HG02943 (cell line): ENCODE results near the gene LUM.
"Not testable (repeated sequence)": the region's sequence is repeated elsewhere in the genome, so short reads cannot be mapped to it uniquely, and the experiment has no call there.

Source experiments
- ATAC-seq: cut with Tn5 transposase; IDR thresholded peaks from one replicate; pipeline ENCODE4 v1.9.1; 2021; ENCODE audit warnings: mild to moderate bottlenecking, low read depth, moderate library complexity; ENCODE audit not compliant: unreplicated experiment

LUM gene

GRCh38 chr12:91110311-91110924, 876 bp downstream of the LUM start:
- no peak for ATAC-seq

GRCh38 chr12:91109581-91110310, 1.5 kb downstream of the LUM start:
- ATAC-seq, result no peak

GRCh38 chr12:91109148-91109564, 2.1 kb downstream of the LUM start:
- ATAC-seq, result no peak

GRCh38 chr12:91108196-91108755, 3.0 kb downstream of the LUM start:
- ATAC-seq, result no peak

- ATAC-seq, result no peak
Observed at GRCh38 chr12:91106283-91106682, 5.0 kb downstream of the LUM start.

DNA sequence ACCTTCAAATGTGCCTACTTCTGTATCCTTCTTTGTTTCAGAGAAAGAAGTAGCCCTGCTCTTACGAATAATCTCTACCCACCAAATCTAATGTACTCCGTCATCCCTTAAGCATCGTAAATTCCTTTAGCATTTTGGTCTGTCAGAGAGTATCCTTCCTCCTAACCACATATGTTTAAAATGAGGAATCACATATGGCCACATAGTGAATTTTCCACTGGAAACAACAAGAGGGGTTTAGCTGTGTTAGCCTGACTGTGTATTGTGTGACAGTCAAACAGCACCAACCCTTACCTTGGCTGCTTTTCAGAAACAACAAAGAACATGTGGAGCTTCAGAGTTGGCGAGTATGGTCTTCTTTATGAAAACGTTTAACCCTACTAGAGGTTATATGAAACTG, 5.5 kb downstream of the LUM start:
- ATAC-seq, result no peak

DNA sequence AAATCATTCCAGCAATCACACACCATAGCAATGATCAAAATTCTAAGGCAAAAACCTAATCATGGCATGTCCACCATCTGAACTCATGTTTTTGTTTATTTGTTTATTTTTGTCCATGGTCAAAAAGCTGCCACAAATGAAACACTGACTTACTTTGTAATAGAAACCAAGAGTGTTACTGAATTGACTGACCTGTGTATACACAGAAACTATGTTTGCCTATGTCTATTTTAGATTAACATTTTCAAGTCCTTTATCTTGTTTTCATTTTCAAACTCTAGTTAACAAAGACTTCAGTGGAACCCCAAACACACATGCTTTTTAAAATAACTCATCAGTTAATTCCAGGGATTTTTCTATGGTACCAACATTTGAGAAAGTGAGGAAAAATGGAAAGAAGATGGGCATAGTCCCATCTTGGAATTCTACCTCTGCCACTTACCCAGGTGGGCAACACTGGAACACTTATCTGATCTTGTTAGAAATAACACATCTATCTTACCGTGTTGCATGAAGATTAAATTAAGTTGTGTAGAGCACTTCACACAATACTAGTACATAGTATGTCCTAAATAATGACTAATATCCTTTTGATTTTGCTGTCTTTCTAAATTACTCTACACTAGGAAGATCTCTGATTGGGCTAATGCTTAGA, 6.4 kb downstream of the LUM start:
- no peak for ATAC-seq

GRCh38 chr12:91103624-91104023, 7.7 kb downstream of the LUM start:
- no peak for ATAC-seq

- ATAC-seq, result no peak
Observed at GRCh38 chr12:91103101-91103500, 8.2 kb downstream of the LUM start.

DNA sequence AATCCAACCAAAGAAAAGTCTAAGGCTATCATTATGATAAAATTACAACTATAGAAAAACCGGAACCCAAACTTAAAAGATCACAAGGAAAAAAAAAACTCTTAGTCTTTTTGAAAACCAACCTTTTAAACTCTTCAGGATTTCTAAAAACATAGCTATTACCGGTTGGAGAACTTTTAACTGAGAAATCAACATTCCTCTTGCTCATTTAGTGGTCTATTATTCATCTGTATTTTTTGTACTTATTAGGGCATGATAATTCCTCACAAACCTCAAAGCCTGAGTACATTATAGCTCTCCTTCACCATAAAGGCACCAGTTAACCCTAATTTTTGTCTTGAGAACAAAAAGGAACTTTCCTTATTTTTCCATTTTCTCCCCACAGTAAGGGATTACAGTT, 10.4 kb downstream of the LUM start:
- no peak for ATAC-seq

DNA sequence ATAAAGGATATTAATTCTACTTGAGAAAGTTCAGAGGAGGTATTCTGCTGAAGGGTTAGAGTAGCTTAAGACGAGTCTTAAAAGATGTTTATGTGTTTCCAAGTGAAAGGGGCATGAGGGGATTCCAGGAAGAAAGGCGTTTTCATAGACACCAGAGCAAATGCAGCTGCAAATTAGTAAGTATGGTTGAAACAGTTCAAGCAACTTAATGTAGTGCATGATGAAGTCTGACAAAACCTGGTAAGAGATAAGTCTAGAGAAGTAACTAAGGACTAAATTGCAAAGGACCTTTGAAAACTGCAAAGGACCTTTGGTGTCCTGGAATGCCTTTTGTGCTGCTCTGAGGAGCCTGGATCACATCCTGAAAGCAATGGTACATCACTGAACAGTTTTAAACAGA, 11.5 kb downstream of the LUM start:
- no peak for ATAC-seq

- no peak for ATAC-seq
Observed at GRCh38 chr12:91099341-91099740, 12.0 kb downstream of the LUM start.

GRCh38 chr12:91098941-91099340, 12.4 kb downstream of the LUM start:
- ATAC-seq, result no peak

- ATAC-seq, result no peak
Observed at GRCh38 chr12:91098461-91098860, 12.8 kb downstream of the LUM start.

DNA sequence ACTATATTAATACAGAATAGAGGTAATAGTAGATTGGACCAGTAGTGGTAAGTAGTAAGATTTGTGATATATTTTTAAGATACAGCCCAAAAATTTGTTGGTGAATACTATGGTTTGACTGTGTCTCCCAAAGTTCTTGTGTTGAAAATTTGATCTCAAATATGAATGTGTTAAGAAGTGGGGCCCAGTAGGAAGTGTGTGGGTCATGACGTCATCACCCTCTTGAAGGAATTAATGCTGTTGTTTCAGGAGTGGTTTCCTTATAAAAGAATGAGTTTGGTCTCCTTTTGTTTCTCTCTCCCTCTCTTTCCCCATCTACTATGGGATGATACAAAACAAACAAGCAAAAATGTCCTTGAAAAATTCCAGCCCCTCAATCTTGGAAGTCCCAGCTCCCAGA, 16.3 kb downstream of the LUM start:
- ATAC-seq, result no peak

- ATAC-seq, result no peak
Observed at GRCh38 chr12:91094032-91094662, 17.1 kb downstream of the LUM start.

DNA sequence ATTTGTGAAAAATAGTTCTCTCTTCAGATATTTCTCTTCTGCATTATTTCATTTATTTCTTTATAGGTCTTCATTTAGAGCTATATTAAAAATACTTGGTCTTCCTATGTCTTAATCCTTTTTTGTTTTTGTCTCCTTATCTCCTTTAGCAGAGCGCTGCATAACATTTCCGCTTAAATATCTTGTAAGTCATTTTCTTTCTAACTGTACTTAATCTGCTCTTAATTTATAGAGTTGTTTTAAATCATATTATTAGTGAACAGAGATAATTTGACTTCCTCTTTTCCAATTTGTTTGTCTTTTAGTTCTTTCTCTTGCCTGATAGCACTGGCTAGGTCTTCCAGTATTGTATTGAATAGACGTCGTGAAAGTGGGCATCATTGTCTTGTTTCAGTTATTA, 18.0 kb downstream of the LUM start:
- no peak for ATAC-seq

DNA sequence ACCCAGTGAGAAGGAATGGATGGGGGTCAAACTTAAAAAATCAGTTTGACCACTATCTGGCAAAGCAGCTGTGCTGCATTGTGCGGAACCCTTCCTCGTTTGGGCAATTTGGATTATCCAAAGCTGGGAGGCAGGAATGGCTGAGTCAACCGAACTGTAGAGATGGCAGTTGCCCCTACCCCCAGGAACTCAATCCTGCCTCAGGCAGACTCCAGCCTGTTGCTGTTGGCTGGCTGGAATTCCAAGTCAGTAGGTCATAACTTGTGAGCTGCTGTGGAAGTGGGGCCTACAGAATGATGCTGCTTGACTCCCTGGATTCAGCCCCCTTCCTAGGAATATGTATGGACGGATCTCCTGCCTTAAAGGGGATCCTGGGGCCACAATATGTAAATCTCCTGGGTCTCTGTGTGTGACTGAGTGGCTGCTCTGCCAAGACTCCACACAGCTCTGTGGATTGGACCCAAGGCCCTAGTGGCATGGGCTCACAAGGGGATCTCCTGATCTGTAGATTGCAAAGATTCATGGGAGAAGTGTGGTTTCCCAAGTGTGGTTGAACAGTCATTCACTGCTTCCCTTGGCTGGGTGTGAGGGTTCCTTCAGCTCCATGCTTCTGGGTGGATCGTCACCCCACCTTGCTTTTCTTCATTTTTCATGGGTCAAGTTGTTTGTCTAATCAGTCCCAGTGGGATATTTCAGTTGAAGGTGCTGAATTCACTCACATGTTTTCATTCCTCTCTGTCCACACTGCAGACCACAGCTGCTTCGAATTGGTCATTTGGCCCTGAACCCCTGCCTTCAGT, 19.2 kb downstream of the LUM start:
- ATAC-seq, result no peak

DNA sequence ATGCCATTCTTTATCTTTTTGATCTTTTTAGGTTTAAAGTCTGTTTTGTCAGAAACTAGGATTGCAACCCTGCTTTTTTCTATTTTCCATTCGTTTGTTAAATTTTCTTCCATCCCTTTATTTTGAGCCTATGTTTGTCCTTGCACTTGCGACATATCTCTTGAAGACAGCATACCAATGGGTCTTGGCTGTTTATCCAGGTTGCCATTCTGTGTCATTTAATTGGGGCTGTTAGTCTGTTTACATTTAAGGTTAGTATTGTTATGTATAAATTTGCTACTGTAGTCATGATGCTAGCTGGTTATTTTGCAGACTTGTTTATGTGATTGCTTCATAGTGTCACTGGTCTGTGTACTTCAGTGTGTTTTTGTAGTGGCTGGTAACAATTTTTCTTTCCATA, 21.3 kb downstream of the LUM start:
- not testable (repeated sequence) for ATAC-seq

- no peak for ATAC-seq
Observed at GRCh38 chr12:91080041-91080440, 31.3 kb downstream of the LUM start.
